A549 (cell line): ENCODE data around the gene TMEM88.

Experiments
- BCL3 ChIP-seq: fragments of >200 bp; sonication (Bioruptor Twin); formaldehyde crosslinking; IDR thresholded peaks from 3 replicates; pipeline ENCODE4 v1.6.1; 2016
- CEBPB ChIP-seq, 2 experiments: fragments of >200 bp in 1 of 2; sonication (Bioruptor Twin) in 1 of 2; formaldehyde crosslinking in 1 of 2; IDR thresholded peaks; 2 replicates each; pipeline ENCODE4 v1.6.1; 2012 to 2016
- CTCF ChIP-seq: fragments of >200 bp; sonication (Bioruptor Twin); formaldehyde crosslinking; IDR thresholded peaks from 3 replicates; pipeline ENCODE4 v1.5.1; 2016
- HDAC2 ChIP-seq: fragments of 200-600 bp; sonication (generic); IDR thresholded peaks from 2 replicates; pipeline ENCODE4 v1.6.1; 2016
- NPAS2 ChIP-seq: fragments of 250-450 bp; sonication (Bioruptor Pico); IDR thresholded peaks from 2 replicates; pipeline ENCODE4 v1.8.0; 2022; ENCODE audit warnings: mild to moderate bottlenecking, moderate library complexity, borderline replicate concordance
- NR3C1 ChIP-seq: fragments of >200 bp; sonication (Bioruptor Twin); formaldehyde crosslinking; IDR thresholded peaks from 3 replicates; pipeline ENCODE4 v1.6.1; 2017
- POLR2A ChIP-seq: IDR thresholded peaks from 2 replicates; pipeline ENCODE4 v1.6.1; 2012; ENCODE audit warnings: mild to moderate bottlenecking, low read length
- SMC3 ChIP-seq: fragments of >200 bp; sonication (Bioruptor Twin); formaldehyde crosslinking; IDR thresholded peaks from 3 replicates; pipeline ENCODE4 v1.6.1; 2018; ENCODE audit warnings: inconsistent platforms
- ZSCAN20 ChIP-seq: fragments of 250-450 bp; sonication (Bioruptor Pico); IDR thresholded peaks from 2 replicates; pipeline ENCODE4 v1.8.0; 2022; ENCODE audit warnings: mild to moderate bottlenecking, moderate library complexity

DNA sequence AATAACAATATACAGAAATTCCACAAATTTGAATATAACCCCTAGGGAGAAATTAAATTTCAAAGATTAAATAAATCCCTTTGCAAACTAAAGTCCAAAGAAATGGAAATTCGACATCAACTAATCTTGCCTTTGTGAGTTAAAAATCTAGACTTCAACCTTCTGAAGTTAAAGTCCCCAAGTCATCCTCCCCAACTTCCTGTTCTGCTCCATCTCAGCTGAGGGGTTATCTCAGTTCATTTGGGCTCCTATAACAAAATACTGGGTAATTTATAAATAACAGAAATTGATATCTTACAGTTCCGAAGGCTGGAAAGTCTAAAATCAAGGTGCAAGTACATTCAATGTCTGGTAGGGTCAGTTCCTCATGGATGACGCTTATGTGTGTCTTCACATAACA, 43.6 kb upstream of the TMEM88 start:
- TF ChIP-seq CTCF = no peak
- TF ChIP-seq NPAS2 (CRISPR knock-in tag) = no peak
- TF ChIP-seq HDAC2 = no peak
- no peak for TF ChIP-seq BCL3
- no peak for TF ChIP-seq POLR2A
- no peak for TF ChIP-seq ZSCAN20
- no peak for TF ChIP-seq SMC3
- no peak for TF ChIP-seq CEBPB (IDR thresholded peaks at IDR 0.05)
- no peak for TF ChIP-seq NR3C1
